ENCODE data around the gene PIWIL4. TPM values are rescaled to one million over a fixed set of nuclear protein-coding genes. Genes with fewer than 3 reads are reported as not detected.

PIWIL4 gene
- total RNA-seq, 1 donor from 2014 or later: 1.9 TPM

DNA sequence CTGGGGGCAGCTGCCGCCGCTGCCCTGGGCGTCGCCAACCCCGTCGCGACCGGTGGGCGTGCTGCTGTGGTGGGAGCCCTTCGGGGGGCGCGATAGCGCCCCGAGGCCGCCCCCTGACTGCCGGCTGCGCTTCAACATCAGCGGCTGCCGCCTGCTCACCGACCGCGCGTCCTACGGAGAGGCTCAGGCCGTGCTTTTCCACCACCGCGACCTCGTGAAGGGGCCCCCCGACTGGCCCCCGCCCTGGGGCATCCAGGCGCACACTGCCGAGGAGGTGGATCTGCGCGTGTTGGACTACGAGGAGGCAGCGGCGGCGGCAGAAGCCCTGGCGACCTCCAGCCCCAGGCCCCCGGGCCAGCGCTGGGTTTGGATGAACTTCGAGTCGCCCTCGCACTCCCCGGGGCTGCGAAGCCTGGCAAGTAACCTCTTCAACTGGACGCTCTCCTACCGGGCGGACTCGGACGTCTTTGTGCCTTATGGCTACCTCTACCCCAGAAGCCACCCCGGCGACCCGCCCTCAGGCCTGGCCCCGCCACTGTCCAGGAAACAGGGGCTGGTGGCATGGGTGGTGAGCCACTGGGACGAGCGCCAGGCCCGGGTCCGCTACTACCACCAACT is 22.4 kb upstream of the PIWIL4 start:
- H3K4me1 Mint-ChIP-seq (ENCODE audit: low read depth): peaks cover 24% of the 10 kb centered on the region

GRCh38 chr11:94545264-94546161 is 21.7 kb upstream of the PIWIL4 start:
- TF ChIP-seq, protein P1, sequence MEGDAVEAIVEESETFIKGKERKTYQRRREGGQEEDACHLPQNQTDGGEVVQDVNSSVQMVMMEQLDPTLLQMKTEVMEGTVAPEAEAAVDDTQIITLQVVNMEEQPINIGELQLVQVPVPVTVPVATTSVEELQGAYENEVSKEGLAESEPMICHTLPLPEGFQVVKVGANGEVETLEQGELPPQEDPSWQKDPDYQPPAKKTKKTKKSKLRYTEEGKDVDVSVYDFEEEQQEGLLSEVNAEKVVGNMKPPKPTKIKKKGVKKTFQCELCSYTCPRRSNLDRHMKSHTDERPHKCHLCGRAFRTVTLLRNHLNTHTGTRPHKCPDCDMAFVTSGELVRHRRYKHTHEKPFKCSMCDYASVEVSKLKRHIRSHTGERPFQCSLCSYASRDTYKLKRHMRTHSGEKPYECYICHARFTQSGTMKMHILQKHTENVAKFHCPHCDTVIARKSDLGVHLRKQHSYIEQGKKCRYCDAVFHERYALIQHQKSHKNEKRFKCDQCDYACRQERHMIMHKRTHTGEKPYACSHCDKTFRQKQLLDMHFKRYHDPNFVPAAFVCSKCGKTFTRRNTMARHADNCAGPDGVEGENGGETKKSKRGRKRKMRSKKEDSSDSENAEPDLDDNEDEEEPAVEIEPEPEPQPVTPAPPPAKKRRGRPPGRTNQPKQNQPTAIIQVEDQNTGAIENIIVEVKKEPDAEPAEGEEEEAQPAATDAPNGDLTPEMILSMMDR (IDR thresholded peaks at IDR 0.05; ENCODE audit: unreplicated experiment): no peak
- no peak for DNase-seq (ENCODE audit: low spot score, unreplicated experiment)
- Mint-ChIP-seq H3K4me1 (ENCODE audit: low read depth) (peaks cover 28% of the 10 kb centered on the region), H3K9me3 (ENCODE audit: low read depth) (no peaks in the 10 kb centered on the region), H3K27ac (peak overlapping the region; percentile 77), H3K27me3 (peaks cover 36% of the 10 kb centered on the region), H3K4me3 (ENCODE audit: low read depth) (peak overlapping the region; percentile 70), H3K36me3 (ENCODE audit: insufficient read depth) (no peaks in the 10 kb centered on the region)

More for the DNA sequence above, 22.4 kb upstream of the PIWIL4 start:
- Mint-ChIP-seq H3K27ac (peak overlapping the region; percentile 77), H3K36me3 (ENCODE audit: insufficient read depth) (no peaks in the 10 kb centered on the region), H3K9me3 (ENCODE audit: low read depth) (no peaks in the 10 kb centered on the region), H3K4me3 (ENCODE audit: low read depth) (peak overlapping the region; percentile 70), H3K27me3 (peaks cover 37% of the 10 kb centered on the region)
- TF ChIP-seq, protein P1 (IDR thresholded peaks at IDR 0.05; ENCODE audit: unreplicated experiment): no peak
- peak; percentile 12 for DNase-seq (ENCODE audit: low spot score, unreplicated experiment)

DNA sequence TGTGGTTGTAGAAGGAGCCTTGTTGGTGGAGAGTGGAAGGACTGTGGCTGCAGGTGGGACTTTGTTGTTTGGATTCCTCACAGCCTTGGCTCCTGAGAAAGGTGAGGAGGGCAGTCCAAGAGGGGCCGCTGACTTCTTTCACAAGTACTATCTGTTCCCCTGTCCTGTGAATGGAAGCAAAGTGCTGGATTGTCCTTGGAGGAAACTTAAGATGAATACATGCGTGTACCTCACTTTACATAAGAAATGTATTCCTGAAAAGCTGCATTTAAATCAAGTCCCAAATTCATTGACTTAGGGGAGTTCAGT is 21.1 kb upstream of the PIWIL4 start:
- DNase-seq (ENCODE audit: low spot score, unreplicated experiment): no peak
- H3K4me1 Mint-ChIP-seq (ENCODE audit: low read depth): peaks cover 28% of the 10 kb centered on the region
- no peak overlapping the region for H3K27ac Mint-ChIP-seq
- H3K36me3 Mint-ChIP-seq (ENCODE audit: insufficient read depth): no peaks in the 10 kb centered on the region
- TF ChIP-seq, protein P1 (IDR thresholded peaks at IDR 0.05; ENCODE audit: unreplicated experiment): no peak
- peaks cover 34% of the 10 kb centered on the region for H3K27me3 Mint-ChIP-seq
- peak overlapping the region; percentile 70 for H3K4me3 Mint-ChIP-seq (ENCODE audit: low read depth)
- no peaks in the 10 kb centered on the region for H3K9me3 Mint-ChIP-seq (ENCODE audit: low read depth)

DNA sequence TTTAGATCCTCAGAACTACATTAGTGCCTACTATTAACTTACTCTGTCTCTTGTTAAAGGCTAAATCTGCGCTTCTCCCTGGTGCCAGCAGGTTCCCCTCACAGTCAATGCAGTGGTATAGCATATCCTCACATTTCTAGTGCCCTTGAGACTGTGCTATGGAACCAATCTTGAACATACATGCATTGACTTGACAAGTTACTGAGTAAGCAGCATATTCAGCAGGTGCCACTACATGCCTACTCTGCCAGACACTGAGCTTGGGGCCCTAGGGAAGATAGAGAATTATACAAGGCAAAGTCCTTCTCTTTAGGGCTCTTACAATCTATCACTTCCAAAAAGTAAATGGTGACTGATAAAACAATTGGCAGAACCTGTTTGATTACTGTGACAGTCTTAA is 20.3 kb upstream of the PIWIL4 start:
- Mint-ChIP-seq H3K4me1 (ENCODE audit: low read depth) (peaks cover 28% of the 10 kb centered on the region), H3K36me3 (ENCODE audit: insufficient read depth) (no peaks in the 10 kb centered on the region), H3K27me3 (peaks cover 26% of the 10 kb centered on the region), H3K9me3 (ENCODE audit: low read depth) (no peaks in the 10 kb centered on the region), H3K27ac (peak overlapping the region; percentile 46), H3K4me3 (ENCODE audit: low read depth) (peak overlapping the region; percentile 70)
- TF ChIP-seq, protein P1 (IDR thresholded peaks at IDR 0.05; ENCODE audit: unreplicated experiment): peak; percentile 9
- no peak for DNase-seq (ENCODE audit: low spot score, unreplicated experiment)

- Mint-ChIP-seq H3K36me3 (ENCODE audit: insufficient read depth) (no peaks in the 10 kb centered on the region), H3K27me3 (peaks cover 17% of the 10 kb centered on the region), H3K4me3 (ENCODE audit: low read depth) (no peak overlapping the region), H3K27ac (no peak overlapping the region), H3K4me1 (ENCODE audit: low read depth) (peaks cover 21% of the 10 kb centered on the region), H3K9me3 (ENCODE audit: low read depth) (no peaks in the 10 kb centered on the region)
- TF ChIP-seq, protein P1 (IDR thresholded peaks at IDR 0.05; ENCODE audit: unreplicated experiment): no peak
- DNase-seq (ENCODE audit: low spot score, unreplicated experiment): no peak
These were observed 18.0 kb upstream of the PIWIL4 start for GRCh38 chr11:94549146-94549545.
